Ecto neural progenitor cell (in vitro differentiated cells): ENCODE data around the gene TENT4A.

Source experiments
- DNase-seq: peaks from one replicate; pipeline ENCODE4 v3.0.0-alpha.2; 2018; ENCODE audit warnings: low spot score

Gene TENT4A

DNA sequence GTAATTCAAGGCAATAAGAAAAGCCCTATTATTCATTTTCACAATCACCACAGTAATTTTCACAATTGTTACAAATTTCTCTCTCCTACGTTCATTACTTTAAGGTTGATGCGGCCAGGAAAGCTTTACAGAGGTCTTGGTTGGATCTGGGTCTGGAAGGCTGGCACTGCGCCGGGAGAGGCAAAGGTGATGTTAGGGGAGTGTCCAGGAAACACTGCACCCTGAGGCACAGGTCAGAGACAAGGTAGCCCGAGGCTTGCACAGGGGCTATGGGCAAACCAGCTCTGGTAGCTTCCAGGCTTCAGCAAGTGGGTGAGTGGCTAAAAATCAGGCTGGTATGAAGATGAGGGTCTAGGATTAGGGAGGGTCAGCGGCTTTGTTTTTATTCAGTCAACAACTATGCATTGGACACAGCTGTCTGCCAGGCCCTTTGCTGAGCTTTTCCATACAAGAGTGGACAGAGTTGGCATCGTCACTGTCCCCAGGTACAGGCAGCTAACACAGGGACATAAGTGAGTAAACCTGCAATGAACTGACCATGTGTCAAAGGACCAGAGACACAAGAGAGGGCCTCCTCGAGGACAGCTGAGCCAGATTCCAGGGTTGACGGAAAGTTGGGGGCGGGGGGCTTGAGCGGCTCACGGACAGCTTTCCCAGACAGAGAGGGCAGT lies 12.4 kb upstream of the TENT4A start:
- no peak for DNase-seq

GRCh38 chr5:6701491-6701890 lies 11.7 kb upstream of the TENT4A start:
- DNase-seq = no peak

- DNase-seq = no peak
Observed at GRCh38 chr5:6702633-6703032, 10.6 kb upstream of the TENT4A start.

- no peak for DNase-seq
Observed at GRCh38 chr5:6703806-6704205, 9.4 kb upstream of the TENT4A start.

DNA sequence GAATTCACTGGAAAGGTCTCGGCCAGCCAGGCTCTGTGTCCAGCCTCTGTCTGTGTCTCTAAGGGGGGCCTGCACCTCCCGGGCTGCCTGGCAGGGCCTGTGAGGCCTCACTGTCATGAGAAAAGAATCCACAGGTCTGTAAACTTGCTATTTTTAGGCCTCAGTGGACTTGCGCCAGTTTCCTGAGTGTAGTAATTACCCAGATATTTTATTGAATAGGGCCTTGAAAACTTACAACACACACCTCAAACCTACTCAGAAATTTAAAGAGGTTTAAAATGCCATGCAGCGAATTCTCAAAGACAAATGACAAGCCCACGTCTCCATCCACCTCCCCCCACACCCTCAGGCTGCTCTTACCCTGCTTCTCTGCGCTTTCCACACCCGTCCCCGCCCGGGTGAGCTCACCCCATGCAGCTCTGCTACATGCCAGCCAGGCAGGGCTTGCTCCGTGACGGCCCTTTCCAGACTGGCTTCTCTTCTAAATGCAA lies 8.8 kb upstream of the TENT4A start:
- no peak for DNase-seq

DNA sequence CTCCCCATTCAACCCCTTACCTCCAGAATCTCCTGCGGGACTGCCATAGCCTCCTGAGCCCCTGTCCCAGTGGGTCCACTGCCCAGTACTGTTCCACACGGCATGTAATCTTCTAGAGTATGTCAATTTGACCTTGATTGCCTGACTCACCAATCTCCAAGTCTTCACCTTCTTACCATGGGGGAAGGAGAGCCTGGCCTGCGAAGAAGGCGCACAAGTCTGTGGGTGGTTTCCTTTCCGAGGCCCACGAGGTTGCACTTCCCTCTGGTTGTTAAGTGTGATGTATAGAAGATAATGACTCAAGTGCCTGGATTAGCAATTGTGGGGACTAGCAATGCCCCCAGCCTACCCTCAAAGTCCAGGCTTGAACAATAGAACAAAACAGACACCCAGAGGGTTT lies 8.1 kb upstream of the TENT4A start:
- DNase-seq = no peak

- DNase-seq = no peak
Observed at GRCh38 chr5:6705959-6706358, 7.3 kb upstream of the TENT4A start.

GRCh38 chr5:6707852-6708251 lies 5.4 kb upstream of the TENT4A start:
- DNase-seq = no peak

- DNase-seq = no peak
Observed at GRCh38 chr5:6708814-6709213, 4.4 kb upstream of the TENT4A start.

DNA sequence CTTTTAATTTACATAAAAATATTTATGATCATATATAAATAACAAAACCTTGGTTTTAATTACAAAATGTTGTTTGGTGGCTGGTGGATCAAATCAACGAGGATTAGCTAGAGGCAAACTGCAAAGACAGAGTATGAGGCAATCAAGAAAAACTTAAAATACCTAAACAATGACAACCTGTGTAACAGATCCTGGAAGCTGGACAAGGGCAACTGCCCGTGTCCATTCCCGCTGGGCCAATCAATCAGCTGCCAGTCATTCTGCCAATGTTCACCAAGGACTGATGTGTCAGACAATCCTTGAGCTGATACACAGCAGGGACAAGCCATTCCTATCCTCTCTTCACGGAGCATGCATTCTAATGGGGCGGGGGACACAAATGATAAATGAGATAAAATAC lies 3.2 kb upstream of the TENT4A start:
- no peak for DNase-seq

- DNase-seq = no peak
Observed at GRCh38 chr5:6710551-6711318, 2.5 kb upstream of the TENT4A start.

GRCh38 chr5:6711409-6712141 lies 1.7 kb upstream of the TENT4A start:
- DNase-seq = no peak

- DNase-seq = peak; percentile 75
Observed at GRCh38 chr5:6712142-6712576, 1.1 kb upstream of the TENT4A start.

DNA sequence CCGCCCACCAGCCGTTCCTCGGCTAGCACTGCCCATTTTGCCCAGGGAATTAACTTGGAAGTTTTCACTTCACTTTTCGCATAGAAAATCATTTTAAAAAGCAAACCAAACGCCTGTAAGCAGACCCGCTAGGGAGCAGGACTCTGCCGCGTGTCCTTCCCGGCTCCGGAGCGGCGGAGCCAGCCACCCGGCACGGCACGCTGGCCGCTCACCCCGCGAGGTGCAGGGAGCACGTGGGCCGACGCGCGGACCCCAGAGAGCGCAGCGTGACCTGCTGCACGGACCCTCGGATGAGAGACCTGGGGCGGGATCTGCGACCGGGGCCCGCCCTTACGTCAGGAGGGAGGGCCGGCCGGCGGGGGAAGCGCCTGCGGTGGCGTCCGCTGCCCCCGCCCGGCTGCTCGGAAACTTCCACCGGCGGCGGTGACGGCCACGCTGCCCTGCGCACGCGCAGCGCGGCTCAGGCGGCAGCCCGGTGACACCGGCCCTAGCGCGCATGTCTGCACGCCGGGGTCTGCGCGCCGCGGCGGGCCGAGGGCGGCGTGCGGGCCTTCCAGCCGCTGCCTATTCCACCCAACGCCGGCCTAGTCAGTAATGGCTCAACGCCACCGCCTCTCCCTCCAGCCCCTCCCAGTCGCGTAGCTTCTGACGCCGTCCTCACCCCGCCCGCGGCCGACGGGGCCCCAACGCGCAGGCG lies 507 bp upstream of the TENT4A start:
- peak; percentile 97 for DNase-seq

DNA sequence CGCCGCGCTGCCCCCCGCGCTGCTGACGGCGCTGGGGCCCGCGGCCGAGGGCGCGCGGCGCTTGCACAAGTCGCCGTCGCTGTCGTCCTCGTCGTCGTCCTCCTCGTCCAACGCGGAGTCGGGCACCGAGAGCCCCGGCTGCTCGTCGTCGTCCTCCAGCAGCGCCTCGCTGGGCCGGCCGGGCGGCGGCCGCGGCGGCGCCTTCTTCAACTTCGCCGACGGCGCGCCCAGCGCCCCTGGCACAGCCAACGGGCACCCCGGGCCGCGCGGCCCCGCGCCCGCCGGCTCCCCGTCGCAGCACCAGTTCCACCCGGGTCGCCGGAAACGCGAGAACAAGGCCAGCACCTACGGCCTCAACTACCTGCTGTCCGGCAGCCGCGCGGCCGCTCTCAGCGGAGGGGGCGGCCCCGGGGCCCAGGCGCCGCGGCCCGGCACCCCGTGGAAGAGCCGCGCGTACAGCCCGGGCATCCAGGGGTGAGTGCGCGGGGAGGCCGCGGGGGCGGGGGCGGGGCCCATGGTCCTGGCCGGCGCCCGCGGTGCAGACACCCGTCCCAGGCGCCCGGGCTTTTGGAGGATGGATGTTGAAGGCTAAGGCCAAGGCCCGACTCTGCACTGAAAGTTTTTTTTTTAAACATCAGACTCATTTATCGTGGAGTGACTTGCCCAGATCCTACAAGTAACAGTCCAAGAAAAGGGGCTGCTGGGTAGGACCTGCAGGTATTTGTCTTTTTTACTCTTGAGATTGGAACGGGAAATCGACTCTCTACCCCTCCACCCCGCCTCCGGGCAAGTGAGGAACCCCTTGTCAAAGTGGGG lies 1.2 kb downstream of the TENT4A start:
- no peak for DNase-seq

DNA sequence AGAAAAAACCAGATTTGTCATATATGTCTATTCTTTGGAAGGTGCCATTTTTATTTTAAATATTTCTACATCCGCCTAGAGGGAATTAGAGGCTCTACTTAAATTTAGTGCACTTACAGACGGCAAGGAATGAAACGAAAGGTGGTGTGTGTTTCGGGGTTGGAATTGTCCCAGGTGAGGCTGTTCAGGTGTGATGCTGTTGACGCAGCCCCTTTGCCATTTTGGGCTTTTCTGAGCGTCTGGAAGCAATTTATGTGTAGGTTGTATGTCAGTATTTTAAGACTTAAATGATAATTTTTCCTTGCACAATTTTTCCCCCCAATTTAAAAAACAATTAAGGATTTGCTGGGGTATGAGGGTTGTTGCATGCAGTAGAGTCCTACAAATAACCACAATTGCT lies 2.0 kb downstream of the TENT4A start:
- DNase-seq = no peak

GRCh38 chr5:6715758-6716628 lies 2.8 kb downstream of the TENT4A start:
- no peak for DNase-seq

GRCh38 chr5:6716629-6717149 lies 3.5 kb downstream of the TENT4A start:
- DNase-seq = no peak

DNA sequence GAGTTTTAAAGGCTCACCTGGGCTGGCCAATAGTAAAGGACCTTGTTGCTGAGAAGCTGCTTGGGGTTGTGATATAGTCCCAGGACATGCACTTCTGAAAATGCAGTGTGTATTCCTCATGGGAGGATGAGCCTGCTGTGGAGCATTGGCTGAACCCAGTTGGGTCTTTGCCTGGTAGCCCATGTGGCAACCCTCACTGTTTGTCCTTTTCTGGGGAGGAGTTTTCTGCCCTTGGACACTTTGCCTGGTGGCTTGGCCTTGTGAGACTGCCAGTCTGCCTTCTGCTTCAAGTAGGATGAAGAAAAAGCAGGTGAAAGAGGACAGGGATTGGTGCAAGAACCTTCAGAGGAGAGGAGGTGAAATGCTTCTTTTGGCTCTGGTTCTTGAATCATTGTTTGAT lies 4.0 kb downstream of the TENT4A start:
- no peak for DNase-seq

GRCh38 chr5:6717687-6718086 lies 4.5 kb downstream of the TENT4A start:
- no peak for DNase-seq
